Natural killer cell (primary cell): ENCODE results near the gene CACNB2. TPM values are rescaled to one million over a fixed set of nuclear protein-coding genes. Genes with fewer than 3 reads are reported as not detected.

Experiments used
- ATAC-seq, 3 donors: fragments of 150-1000 bp in 2 of 3; fragments of 200-7000 bp in 1 of 3; cut with Tn5 transposase; 1 replicate in 1 of 3; 2 replicates in 2 of 3; pipeline ENCODE4 v1.10.0; 2021; ENCODE audit warnings: mild to moderate bottlenecking in 2 of 3, moderate library complexity in 2 of 3
- DNase-seq, 2 donors: peaks; one replicate each; pipeline versions ENCODE4 v3.0.0 to v3.0.0-alpha.2; 2013 to 2021; ENCODE audit warnings: mixed read lengths in 1 of 2
- H3K27ac ChIP-seq: one replicate; pipeline ENCODE4 v1.5.1; 2013; ENCODE audit warnings: mild to moderate bottlenecking, low read length
- H3K27me3 ChIP-seq: one replicate; pipeline ENCODE4 v1.6.1; 2013; ENCODE audit warnings: low read length; ENCODE audit not compliant: control insufficient read depth, insufficient read depth
- H3K36me3 ChIP-seq: one replicate; pipeline ENCODE4 v1.6.1; 2013; ENCODE audit warnings: low read length; ENCODE audit not compliant: control insufficient read depth, insufficient read depth
- H3K4me1 ChIP-seq: one replicate; pipeline ENCODE4 v1.6.1; 2013; ENCODE audit warnings: low read length; ENCODE audit not compliant: control insufficient read depth, insufficient read depth
- H3K4me3 ChIP-seq: one replicate; pipeline ENCODE4 v1.5.1; 2013; ENCODE audit warnings: low read length
- H3K9me3 ChIP-seq: one replicate; pipeline ENCODE4 v1.6.1; 2013; ENCODE audit warnings: low read length; ENCODE audit not compliant: control insufficient read depth, insufficient read depth
- H3K27ac Mint-ChIP-seq, 2 donors: one replicate each; pipeline ENCODE4 v1.8.0; 2022; ENCODE audit warnings: mild to moderate bottlenecking in 2 of 2, mixed read lengths in 2 of 2, moderate library complexity in 1 of 2
- H3K27me3 Mint-ChIP-seq, 2 donors: one replicate each; pipeline ENCODE4 v1.8.0; 2022; ENCODE audit warnings: low read depth in 2 of 2, mixed read lengths in 2 of 2
- H3K36me3 Mint-ChIP-seq: one replicate; pipeline ENCODE4 v1.8.0; 2022; ENCODE audit warnings: mixed read lengths
- H3K4me1 Mint-ChIP-seq, 2 donors: one replicate each; pipeline ENCODE4 v1.8.0; 2022; ENCODE audit warnings: mixed read lengths in 2 of 2
- H3K4me3 Mint-ChIP-seq: one replicate; pipeline ENCODE4 v1.8.0; 2022; ENCODE audit warnings: mild to moderate bottlenecking, moderate library complexity, mixed read lengths
- H3K9me3 Mint-ChIP-seq, 2 donors: one replicate each; pipeline ENCODE4 v1.8.0; 2022; ENCODE audit warnings: mixed read lengths in 2 of 2
- CTCF ChIP-seq: fragments of 200-600 bp; IDR thresholded peaks from one replicate; pipeline ENCODE4 v1.8.0; 2022; ENCODE audit warnings: antibody characterized with exemption
- WGBS: methylation state at CpG from one replicate; pipeline ENCODE4 v1.1.7; 2013; ENCODE audit warnings: missing lambda C conversion rate; ENCODE audit not compliant: insufficient coverage; 5-methylcytosine and 5-hydroxymethylcytosine counted together
- intact Hi-C: fragments of 100-400 bp; cut with micrococcal nuclease; formaldehyde crosslinking; loops from one replicate; pipeline ENCODE4 v1.14.2; 2022
- total RNA-seq, 4 donors: library from RNA; stranded (reverse); fragments of 120-200 nt in 1 of 4; gene quantifications; one replicate each; pipeline versions ENCODE4 v1.2.3 to v1.2.4, GENCODE V29; 2013 to 2022

Gene CACNB2
- total RNA-seq, 3 donors from 2014 or later (not counting 1 experiment from before 2014, with no cell fraction given) = not detected

- Mint-ChIP-seq H3K4me1 (no peaks in the 10 kb centered on the region), H3K9me3 (no peaks in the 10 kb centered on the region), H3K27me3 (no peaks in the 10 kb centered on the region), H3K36me3 (no peaks in the 10 kb centered on the region), H3K4me3 (no peak overlapping the region), H3K27ac (no peak overlapping the region)
- Histone ChIP-seq H3K27ac (no peak overlapping the region), H3K36me3 (no peaks in the 10 kb centered on the region), H3K27me3 (no peaks in the 10 kb centered on the region), H3K4me1 (no peaks in the 10 kb centered on the region), H3K9me3 (no peaks in the 10 kb centered on the region), H3K4me3 (no peak overlapping the region)
- no peak for TF ChIP-seq CTCF
- ATAC-seq = no peak
- intact Hi-C loops = no loop called here
- 80% methylated on average over 5 of the region's 5 CpGs for WGBS
- DNase-seq = no peak
These were observed 157.4 kb downstream of the CACNB2 start for GRCh38 chr10:18297659-18298058.

- H3K36me3 ChIP-seq = no peaks in the 10 kb centered on the region
- TF ChIP-seq CTCF = no peak
- H3K27ac ChIP-seq = no peak overlapping the region
- H3K4me3 Mint-ChIP-seq = no peak overlapping the region
- H3K27me3 Mint-ChIP-seq = no peaks in the 10 kb centered on the region
- no peaks in the 10 kb centered on the region for H3K9me3 ChIP-seq
- ATAC-seq (no peak), DNase-seq (no peak)
- H3K4me1 ChIP-seq = no peaks in the 10 kb centered on the region
- H3K27ac Mint-ChIP-seq = no peak overlapping the region
- intact Hi-C loops = no loop called here
- H3K36me3 Mint-ChIP-seq = no peaks in the 10 kb centered on the region
- 93% methylated on average over 5 of the region's 9 CpGs for WGBS
- H3K4me3 ChIP-seq = no peak overlapping the region
- H3K4me1 Mint-ChIP-seq = no peaks in the 10 kb centered on the region
- H3K9me3 Mint-ChIP-seq = no peaks in the 10 kb centered on the region
- no peaks in the 10 kb centered on the region for H3K27me3 ChIP-seq
These were observed 158.0 kb downstream of the CACNB2 start for GRCh38 chr10:18298256-18298655.

GRCh38 chr10:18303851-18304801 is 163.9 kb downstream of the CACNB2 start:
- no peak overlapping the region for H3K4me3 ChIP-seq
- H3K9me3 Mint-ChIP-seq = no peaks in the 10 kb centered on the region
- H3K36me3 ChIP-seq = no peaks in the 10 kb centered on the region
- no peaks in the 10 kb centered on the region for H3K27me3 ChIP-seq
- no peak overlapping the region for H3K27ac Mint-ChIP-seq
- no peak for DNase-seq
- no peak for TF ChIP-seq CTCF
- no peak overlapping the region for H3K4me3 Mint-ChIP-seq
- H3K9me3 ChIP-seq = no peaks in the 10 kb centered on the region
- peak in 1 of 3 donors; percentile 68 for ATAC-seq
- H3K36me3 Mint-ChIP-seq = no peaks in the 10 kb centered on the region
- intact Hi-C loops = no loop called here
- H3K4me1 ChIP-seq = no peaks in the 10 kb centered on the region
- H3K27me3 Mint-ChIP-seq = no peaks in the 10 kb centered on the region
- H3K4me1 Mint-ChIP-seq = no peaks in the 10 kb centered on the region
- H3K27ac ChIP-seq = no peak overlapping the region
- 75% methylated on average over 10 of the region's 12 CpGs for WGBS
